ENCODE results near the gene SYNDIG1. TPM values are rescaled to one million over a fixed set of nuclear protein-coding genes. Genes with fewer than 3 reads are reported as not detected.

SYNDIG1 gene
- total RNA-seq, 3 donors from 2014 or later, result not detected

DNA sequence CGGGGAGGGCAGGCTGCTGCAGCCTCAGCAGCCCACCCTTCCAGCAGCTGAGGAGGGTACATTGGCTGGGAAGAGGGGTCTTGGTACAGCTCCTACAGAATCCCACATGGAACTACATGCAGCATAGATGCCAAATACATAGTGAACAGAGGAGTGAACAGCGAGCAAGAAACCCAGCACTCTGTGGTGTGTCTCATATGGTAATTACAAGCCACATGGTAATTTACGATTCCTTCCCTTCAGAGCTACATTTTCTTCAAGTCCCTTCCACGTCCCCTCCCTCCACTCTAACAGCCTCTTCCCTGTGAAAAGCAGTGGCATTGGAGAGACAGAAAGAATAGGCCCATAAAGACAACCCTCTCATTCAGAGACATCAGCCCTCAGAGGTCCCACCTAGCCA lies 167.7 kb downstream of the SYNDIG1 start:
- ATAC-seq, result no peak
- no peak overlapping the region for H3K4me3 Mint-ChIP-seq
- H3K27me3 Mint-ChIP-seq (ENCODE audit: low read depth), result peaks cover 13% of the 10 kb centered on the region
- H3K36me3 Mint-ChIP-seq (ENCODE audit: insufficient read depth), result no peaks in the 10 kb centered on the region
- H3K9me3 Mint-ChIP-seq, result no peaks in the 10 kb centered on the region
- H3K4me1 Mint-ChIP-seq (ENCODE audit: low read depth), result no peaks in the 10 kb centered on the region
- no peak for DNase-seq

DNA sequence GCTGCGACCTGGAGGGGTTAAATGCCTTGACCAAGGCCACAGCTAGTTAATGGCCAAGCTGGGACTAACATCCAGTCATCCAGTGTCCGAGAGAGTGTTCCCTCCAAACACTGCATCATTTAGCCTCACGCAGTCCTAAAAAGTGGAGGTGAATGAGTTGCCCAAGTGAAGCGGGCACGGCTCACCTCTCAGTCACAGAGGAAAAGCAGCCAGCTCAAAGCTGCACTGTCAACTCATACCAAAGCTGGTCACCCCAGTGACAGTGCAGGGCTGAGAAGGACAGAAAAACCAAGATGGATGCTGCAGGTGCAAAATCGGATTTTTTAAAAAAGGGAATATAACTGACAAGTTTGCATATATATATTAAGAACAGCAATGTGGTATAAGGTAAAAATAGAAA lies 168.5 kb downstream of the SYNDIG1 start:
- ATAC-seq (no peak), DNase-seq (no peak)
- Mint-ChIP-seq H3K27me3 (ENCODE audit: low read depth) (peaks cover 13% of the 10 kb centered on the region), H3K4me3 (no peak overlapping the region), H3K4me1 (ENCODE audit: low read depth) (no peaks in the 10 kb centered on the region), H3K36me3 (ENCODE audit: insufficient read depth) (no peaks in the 10 kb centered on the region), H3K9me3 (no peaks in the 10 kb centered on the region)

DNA sequence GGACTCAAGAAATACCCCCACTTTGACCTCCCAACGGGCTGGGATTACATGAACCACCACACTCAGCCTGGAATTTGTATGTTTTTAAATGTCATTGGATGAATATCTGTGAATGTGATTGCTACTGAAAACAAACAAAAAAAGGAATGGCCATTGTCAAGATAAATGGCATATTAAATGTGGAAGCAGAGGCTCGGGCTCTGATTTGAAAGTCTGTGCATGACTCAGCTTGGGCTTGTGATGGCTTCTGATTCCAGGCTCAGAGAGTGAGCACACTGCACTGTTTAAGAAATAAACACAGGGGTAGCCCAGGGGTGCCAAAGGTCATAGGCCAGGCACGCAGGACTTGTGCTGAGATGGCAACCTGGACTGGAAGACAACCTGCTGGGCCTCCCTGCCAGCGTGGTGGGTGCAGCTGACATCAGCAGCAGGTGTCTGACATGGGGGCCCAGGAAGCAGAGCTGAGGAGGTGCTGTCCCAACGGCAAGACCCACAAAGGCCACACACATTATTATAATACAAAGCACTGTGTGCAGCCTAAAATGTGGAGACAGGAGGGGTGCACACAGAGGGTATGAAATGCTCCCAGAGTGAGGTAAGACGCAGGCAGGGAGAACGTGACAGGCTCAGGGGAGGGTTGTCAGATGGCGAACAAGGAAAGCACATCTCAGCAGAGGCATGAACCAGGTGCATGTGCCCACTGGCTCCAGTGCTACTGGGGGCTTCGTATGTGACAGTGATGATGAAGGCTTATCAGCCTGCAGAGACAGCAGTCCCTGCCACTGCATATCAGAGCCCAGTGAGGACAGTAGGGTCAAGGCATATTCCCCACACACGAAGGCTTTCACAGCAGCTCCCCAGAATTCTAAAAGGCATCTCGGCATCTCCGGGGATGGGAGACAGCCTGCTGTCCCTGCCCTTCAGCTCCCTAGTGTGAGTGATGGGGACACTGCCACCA lies 169.4 kb downstream of the SYNDIG1 start:
- ATAC-seq (no peak), DNase-seq (no peak)
- no peaks in the 10 kb centered on the region for H3K9me3 Mint-ChIP-seq
- H3K4me3 Mint-ChIP-seq, result no peak overlapping the region
- H3K36me3 Mint-ChIP-seq (ENCODE audit: insufficient read depth), result no peaks in the 10 kb centered on the region
- H3K4me1 Mint-ChIP-seq (ENCODE audit: low read depth), result no peaks in the 10 kb centered on the region
- H3K27me3 Mint-ChIP-seq (ENCODE audit: low read depth), result peaks cover 13% of the 10 kb centered on the region

DNA sequence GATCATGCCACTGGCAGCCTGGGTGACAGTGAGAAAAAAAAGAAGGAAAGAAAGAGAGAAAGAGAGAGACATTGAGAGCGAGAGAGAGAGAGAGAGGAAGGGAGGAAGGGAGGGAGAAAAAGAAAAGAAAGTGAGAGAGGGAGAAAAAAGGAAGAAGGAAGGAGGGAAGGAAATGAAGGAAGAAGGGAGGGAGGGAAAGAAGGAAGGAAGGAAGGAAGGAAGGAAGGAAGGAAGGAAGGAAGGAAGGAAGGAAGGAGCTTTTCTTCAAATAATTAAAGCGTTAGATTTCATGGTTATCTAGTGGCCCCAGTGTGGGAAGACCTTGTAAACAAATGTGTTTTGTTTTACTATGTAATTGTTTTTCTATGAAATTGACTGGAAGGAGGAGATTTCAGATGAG lies 170.8 kb downstream of the SYNDIG1 start:
- no peaks in the 10 kb centered on the region for H3K9me3 Mint-ChIP-seq

DNA sequence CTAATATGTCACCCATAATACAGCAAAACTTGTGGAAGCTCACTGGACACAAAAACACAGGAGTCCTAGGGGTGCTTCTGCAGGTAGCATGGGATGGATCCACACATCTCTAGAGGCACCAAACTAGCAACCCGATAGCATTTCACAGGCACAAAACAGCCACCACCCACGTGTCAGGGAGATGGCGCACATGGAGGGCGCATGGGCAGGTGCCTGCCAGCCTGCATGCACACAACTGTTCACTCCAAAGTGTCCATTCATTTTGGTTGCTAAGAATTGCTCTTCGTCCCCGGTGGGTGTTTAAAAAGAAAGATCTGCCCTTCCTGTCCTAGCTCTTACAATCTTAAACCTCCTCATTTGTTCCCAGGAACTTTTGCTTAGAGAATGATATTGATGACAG lies 171.3 kb downstream of the SYNDIG1 start:
- Mint-ChIP-seq H3K4me1 (ENCODE audit: low read depth) (no peaks in the 10 kb centered on the region), H3K4me3 (no peak overlapping the region), H3K27me3 (ENCODE audit: low read depth) (peaks cover 15% of the 10 kb centered on the region), H3K36me3 (ENCODE audit: insufficient read depth) (no peaks in the 10 kb centered on the region), H3K9me3 (no peaks in the 10 kb centered on the region)
- DNase-seq, result no peak
- ATAC-seq, result no peak

More for the DNA sequence above, 170.8 kb downstream of the SYNDIG1 start:
- Mint-ChIP-seq H3K27me3 (ENCODE audit: low read depth) (peaks cover 16% of the 10 kb centered on the region), H3K4me3 (no peak overlapping the region), H3K4me1 (ENCODE audit: low read depth) (no peaks in the 10 kb centered on the region), H3K36me3 (ENCODE audit: insufficient read depth) (no peaks in the 10 kb centered on the region)
- ATAC-seq (no peak), DNase-seq (no peak)

DNA sequence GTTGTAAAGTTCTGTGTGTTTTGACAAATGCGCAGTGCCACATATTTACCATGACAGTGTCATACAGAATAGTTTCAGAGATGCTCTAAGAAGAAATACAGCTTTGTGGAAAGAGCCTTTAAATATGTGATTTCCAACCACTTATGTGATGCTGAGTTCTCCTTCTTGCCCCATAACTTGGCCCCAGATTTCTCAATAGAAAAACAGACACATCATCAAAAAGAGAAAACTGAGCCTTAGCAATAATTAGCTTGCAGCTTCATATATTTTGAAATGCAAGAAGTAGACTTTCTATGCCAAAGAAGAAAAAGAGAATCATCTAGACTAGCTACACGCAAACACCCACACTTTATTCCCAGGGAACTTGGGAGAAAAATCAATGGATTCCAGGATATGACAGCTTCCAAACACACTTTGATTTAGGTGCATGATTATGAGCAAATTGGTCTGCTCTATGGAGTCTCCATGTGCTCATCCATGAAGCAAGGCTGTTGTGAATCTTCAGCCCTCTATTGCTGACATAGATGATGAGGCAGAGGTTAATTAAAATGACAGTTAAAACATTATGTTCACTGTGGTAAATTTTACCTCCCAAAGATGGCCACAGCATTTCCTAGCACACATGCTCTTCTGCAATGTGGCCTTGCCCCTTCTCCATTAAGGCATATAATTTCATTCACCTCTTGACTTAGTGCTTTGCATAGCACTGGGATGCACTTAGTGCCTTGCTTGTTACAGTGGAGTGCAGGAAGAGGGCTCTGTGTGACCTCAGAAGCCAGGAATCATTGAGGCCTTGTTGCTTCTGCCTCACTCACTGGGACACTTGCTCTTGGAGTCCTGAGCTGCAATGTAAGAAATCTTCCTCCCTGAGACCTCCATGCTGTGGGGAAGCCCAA lies 174.6 kb downstream of the SYNDIG1 start:
- no peaks in the 10 kb centered on the region for H3K4me1 Mint-ChIP-seq (ENCODE audit: low read depth)
- H3K4me3 Mint-ChIP-seq, result no peak overlapping the region
- ATAC-seq, result no peak
- no peaks in the 10 kb centered on the region for H3K9me3 Mint-ChIP-seq
- DNase-seq, result no peak
- no peaks in the 10 kb centered on the region for H3K36me3 Mint-ChIP-seq (ENCODE audit: insufficient read depth)
- H3K27me3 Mint-ChIP-seq (ENCODE audit: low read depth), result peaks cover 17% of the 10 kb centered on the region

DNA sequence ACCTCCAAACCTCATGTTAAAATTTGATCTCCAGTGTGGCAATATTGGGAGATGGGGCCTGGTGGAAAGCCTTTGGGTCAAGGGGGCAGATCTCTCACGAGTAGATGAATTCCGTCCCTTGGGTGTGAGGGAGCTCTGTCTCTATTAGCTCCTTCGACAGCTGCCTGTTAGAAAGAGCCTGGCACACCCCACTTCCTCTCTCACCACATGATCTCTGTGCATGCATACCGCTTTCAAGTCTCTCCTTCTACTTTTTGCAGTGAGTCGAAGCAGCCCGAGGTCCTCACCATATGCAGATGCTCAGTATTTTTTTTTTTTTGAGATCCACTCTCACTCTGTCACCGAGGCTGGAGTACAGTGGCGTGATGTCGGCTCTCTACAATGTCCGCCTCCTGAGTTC lies 176.9 kb downstream of the SYNDIG1 start:
- H3K4me1 Mint-ChIP-seq (ENCODE audit: low read depth), result no peaks in the 10 kb centered on the region
- H3K36me3 Mint-ChIP-seq (ENCODE audit: insufficient read depth), result no peaks in the 10 kb centered on the region
- H3K9me3 Mint-ChIP-seq, result no peaks in the 10 kb centered on the region
- no peak for DNase-seq
- H3K27me3 Mint-ChIP-seq (ENCODE audit: low read depth), result peaks cover 14% of the 10 kb centered on the region
- no peak overlapping the region for H3K4me3 Mint-ChIP-seq
- ATAC-seq, result no peak

DNA sequence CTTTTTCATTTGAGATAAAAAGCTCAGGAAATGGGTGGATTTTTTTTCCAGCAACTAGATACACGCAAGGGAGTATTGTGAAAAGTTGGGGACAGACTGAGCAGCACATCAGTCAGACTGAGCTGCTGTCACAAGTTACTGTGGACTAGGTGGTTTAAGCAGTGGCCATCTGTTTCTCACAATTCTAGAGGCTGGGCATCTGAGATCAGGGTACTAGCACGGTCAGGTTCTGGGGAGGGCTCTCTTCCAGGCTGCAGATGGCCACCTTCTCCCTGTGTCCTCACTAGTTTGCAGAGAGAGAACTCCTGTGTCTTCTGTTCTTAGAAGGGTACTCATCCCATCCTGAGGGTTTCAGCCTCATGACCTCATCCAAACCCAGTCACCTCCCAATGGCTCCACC lies 178.3 kb downstream of the SYNDIG1 start:
- Mint-ChIP-seq H3K9me3 (no peaks in the 10 kb centered on the region), H3K4me3 (no peak overlapping the region), H3K27me3 (ENCODE audit: low read depth) (peaks cover 14% of the 10 kb centered on the region), H3K36me3 (ENCODE audit: insufficient read depth) (no peaks in the 10 kb centered on the region), H3K4me1 (ENCODE audit: low read depth) (no peaks in the 10 kb centered on the region)
- ATAC-seq, result no peak
- DNase-seq, result no peak

DNA sequence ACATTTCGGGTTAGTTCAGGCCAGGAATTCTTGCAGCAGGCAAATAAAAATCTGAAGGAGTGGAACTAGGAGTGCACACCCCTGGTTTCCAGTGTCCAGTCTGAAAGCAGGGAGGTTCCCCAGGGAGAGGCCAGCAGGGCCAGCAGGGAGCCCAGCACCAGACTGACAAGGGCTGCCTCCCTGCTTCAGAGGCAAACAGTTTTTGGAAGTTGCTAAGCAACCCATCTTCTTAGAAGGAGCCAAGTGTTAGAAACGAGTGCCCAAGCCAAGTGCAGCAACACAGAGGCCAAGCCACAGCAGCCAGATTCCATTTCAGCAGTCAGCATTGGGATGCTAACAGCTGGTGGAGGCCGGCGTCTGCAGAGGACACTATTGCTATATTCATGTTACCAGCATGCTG lies 179.1 kb downstream of the SYNDIG1 start:
- Mint-ChIP-seq H3K9me3 (no peaks in the 10 kb centered on the region), H3K4me1 (ENCODE audit: low read depth) (no peaks in the 10 kb centered on the region), H3K27me3 (ENCODE audit: low read depth) (peaks cover 14% of the 10 kb centered on the region), H3K36me3 (ENCODE audit: insufficient read depth) (no peaks in the 10 kb centered on the region), H3K4me3 (no peak overlapping the region)
- ATAC-seq, result no peak
- DNase-seq, result no peak

DNA sequence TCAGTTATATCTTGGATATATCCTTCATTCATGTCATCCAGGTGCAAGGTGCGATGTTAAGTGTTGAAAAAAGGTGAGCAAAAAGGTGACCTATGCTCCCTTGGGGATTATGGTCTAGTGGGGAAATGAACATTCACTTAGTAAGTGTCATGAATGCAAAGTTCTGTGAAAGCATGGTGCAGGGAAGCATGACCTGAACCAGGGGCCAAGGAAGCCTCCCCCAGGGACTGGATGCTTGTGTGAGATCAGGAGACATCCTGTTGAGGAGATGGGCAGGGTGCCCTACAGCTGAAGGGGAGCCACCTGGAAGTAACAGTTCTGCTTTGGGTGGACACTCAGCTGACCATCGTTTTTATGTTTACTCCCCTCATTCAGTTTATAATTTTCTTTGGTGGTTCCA lies 179.5 kb downstream of the SYNDIG1 start:
- ATAC-seq (no peak), DNase-seq (no peak)
- H3K36me3 Mint-ChIP-seq (ENCODE audit: insufficient read depth), result no peaks in the 10 kb centered on the region
- no peaks in the 10 kb centered on the region for H3K9me3 Mint-ChIP-seq
- no peak overlapping the region for H3K4me3 Mint-ChIP-seq
- H3K4me1 Mint-ChIP-seq (ENCODE audit: low read depth), result no peaks in the 10 kb centered on the region
- H3K27me3 Mint-ChIP-seq (ENCODE audit: low read depth), result peaks cover 14% of the 10 kb centered on the region

DNA sequence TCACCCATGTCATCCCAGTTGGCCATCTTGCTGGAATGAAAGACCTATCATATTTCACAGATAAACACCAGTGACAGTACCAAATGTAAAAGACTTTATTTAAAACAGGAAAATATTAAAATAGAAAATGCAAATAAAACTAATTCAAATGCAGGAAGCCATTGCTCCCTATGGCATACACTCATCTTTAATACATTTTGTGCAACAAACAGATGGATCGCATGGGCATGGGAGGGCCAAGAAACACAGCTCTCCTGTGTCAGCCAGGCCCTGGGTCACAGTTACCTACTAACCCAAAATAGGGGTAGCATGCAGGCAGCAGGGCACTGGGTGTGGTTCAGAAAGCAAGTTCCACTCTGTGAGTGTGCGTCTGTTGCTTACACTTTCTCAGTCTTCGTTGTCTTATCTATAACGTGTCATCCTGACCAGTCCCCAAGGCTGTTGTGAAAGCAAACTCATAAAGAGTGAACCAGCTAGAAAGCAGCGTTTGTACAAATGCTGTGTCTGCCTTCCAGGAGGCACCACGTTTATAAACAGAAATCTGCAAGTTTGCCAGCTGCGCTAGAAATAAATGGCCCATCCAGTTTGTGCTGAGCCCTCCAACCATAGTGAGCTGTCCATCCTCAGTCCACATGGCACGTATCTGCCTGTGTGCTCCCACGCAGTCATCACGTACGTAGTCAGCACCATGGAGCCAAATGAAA lies 180.5 kb downstream of the SYNDIG1 start:
- Mint-ChIP-seq H3K27me3 (ENCODE audit: low read depth) (peaks cover 11% of the 10 kb centered on the region), H3K4me1 (ENCODE audit: low read depth) (no peaks in the 10 kb centered on the region), H3K4me3 (no peak overlapping the region), H3K36me3 (ENCODE audit: insufficient read depth) (no peaks in the 10 kb centered on the region), H3K9me3 (no peaks in the 10 kb centered on the region)
- ATAC-seq, result no peak
- no peak for DNase-seq

DNA sequence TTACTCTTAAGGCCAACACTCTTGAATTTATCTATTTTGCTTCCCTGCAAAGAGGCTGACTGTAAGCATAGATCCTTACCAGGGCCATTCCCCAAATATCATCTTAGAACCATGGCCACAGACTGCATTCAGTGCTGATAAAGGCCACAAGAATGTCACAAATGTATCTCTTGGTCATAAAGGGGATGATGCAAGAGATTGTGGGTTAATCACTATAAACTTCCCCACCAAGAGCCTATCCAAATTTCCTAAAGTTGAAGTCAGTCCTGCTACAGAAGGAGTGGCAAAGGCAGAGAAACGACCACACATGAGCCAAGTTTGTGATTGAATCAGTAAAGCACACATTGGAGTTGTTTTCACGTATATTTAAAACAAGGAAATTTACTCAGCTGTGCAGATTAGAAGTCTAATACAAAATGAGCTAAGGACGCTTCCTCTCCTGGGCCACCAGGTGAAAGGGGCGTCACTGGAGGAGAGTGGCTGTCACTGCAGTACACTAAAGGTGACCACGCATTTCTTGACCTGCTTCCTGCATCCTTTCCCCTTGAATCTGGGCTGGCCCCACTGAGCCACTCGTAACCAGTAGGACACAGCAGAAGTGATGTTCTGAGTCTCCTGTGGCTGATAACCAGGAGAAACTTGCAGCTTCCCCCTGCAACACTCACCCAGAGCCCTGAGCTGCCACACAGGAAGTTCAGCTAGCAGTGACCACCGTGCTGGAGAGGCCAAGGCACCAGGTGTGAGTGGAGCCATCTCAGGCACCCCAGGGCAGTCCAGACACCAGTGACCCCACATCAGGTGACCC lies 181.9 kb downstream of the SYNDIG1 start:
- H3K27me3 Mint-ChIP-seq (ENCODE audit: low read depth), result peaks cover 8% of the 10 kb centered on the region
- DNase-seq, result no peak

DNA sequence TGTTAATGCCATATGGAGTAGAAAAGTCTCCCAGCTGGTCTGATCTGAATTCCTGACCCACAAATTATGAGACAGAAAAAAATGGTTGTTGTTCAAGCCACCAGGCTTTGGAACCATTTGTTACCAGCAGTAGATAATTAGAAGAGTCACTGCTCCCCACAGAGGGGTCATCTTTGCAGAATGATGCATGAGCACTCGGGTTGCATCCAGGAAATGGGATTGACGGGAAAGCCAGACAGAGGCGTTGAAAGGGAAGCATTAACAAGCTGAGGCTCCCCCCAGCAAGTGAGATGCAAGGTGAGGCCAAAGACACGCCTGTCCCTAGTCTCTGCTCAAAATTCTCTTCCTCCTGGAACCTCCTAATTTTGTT lies 182.5 kb downstream of the SYNDIG1 start:
- no peaks in the 10 kb centered on the region for H3K9me3 Mint-ChIP-seq
- H3K36me3 Mint-ChIP-seq (ENCODE audit: insufficient read depth), result no peaks in the 10 kb centered on the region
- H3K27me3 Mint-ChIP-seq (ENCODE audit: low read depth), result peaks cover 4% of the 10 kb centered on the region
- no peaks in the 10 kb centered on the region for H3K4me1 Mint-ChIP-seq (ENCODE audit: low read depth)
- no peak overlapping the region for H3K4me3 Mint-ChIP-seq
- DNase-seq (no peak), ATAC-seq (no peak)

More for the DNA sequence above, 181.9 kb downstream of the SYNDIG1 start:
- no peaks in the 10 kb centered on the region for H3K4me1 Mint-ChIP-seq (ENCODE audit: low read depth)
- H3K36me3 Mint-ChIP-seq (ENCODE audit: insufficient read depth), result no peaks in the 10 kb centered on the region
- ATAC-seq, result no peak
- H3K9me3 Mint-ChIP-seq, result no peaks in the 10 kb centered on the region
- H3K4me3 Mint-ChIP-seq, result no peak overlapping the region

Measured in activated T-cell treated with anti-CD3 and anti-CD28 coated beads, Interleukin-2, amount 50 U/mL, for 4 hours (primary cell).